ENCODE results near the gene CPNE5.

Gene CPNE5

GRCh38 chr6:36838896-36839748 is at the start of gene CPNE5:
Gene CPNE5 (minus strand): TSS chr6:36839444. CDS start chr6:36839377, 67 bp downstream.
- DNase-seq: no peak

GRCh38 chr6:36888115-36888643 is 48.9 kb upstream of the CPNE5 start:
- DNase-seq: no peak

- no peak for DNase-seq
Measured at GRCh38 chr6:36886950-36887618, 47.8 kb upstream of the CPNE5 start.

- DNase-seq: peak; percentile 91
Measured at GRCh38 chr6:36885461-36886401, 46.5 kb upstream of the CPNE5 start, which contains the start of gene C6orf89. Gene C6orf89 (plus strand): TSS chr6:36885952. CDS start chr6:36899445, 13,493 bp downstream.

- DNase-seq: no peak
Measured at GRCh38 chr6:36884610-36885009, 45.4 kb upstream of the CPNE5 start.

GRCh38 chr6:36875250-36875633 is 36.0 kb upstream of the CPNE5 start:
- no peak for DNase-seq

GRCh38 chr6:36874443-36875249 is 35.4 kb upstream of the CPNE5 start, which contains the start of gene PPIL1:
Gene PPIL1 (minus strand): TSS chr6:36874803. CDS start chr6:36874772, 31 bp downstream.
- DNase-seq: peak; percentile 79

- DNase-seq: no peak
Measured at GRCh38 chr6:36873612-36874442, 34.6 kb upstream of the CPNE5 start.

- no peak for DNase-seq
Measured at GRCh38 chr6:36873115-36873514, 33.9 kb upstream of the CPNE5 start.

GRCh38 chr6:36871686-36872085 is 32.4 kb upstream of the CPNE5 start:
- no peak for DNase-seq

GRCh38 chr6:36867471-36868224 is 28.4 kb upstream of the CPNE5 start:
- DNase-seq: no peak

GRCh38 chr6:36865835-36866234 is 26.6 kb upstream of the CPNE5 start:
- no peak for DNase-seq

- DNase-seq: no peak
Measured at GRCh38 chr6:36863670-36864540, 24.7 kb upstream of the CPNE5 start.

- DNase-seq: no peak
Measured at GRCh38 chr6:36862848-36863382, 23.7 kb upstream of the CPNE5 start.

- DNase-seq: no peak
Measured at GRCh38 chr6:36862164-36862847, 23.1 kb upstream of the CPNE5 start.

- DNase-seq: no peak
Measured at GRCh38 chr6:36860126-36860525, 20.9 kb upstream of the CPNE5 start.

GRCh38 chr6:36858407-36858981 is 19.2 kb upstream of the CPNE5 start:
- DNase-seq: no peak

- DNase-seq: no peak
Measured at GRCh38 chr6:36857325-36857724, 18.1 kb upstream of the CPNE5 start.

Measured in NCI-H1436 treated with DMSO at 0.1 percent for 48 hours (cell line).